Stimulated activated naive B cell treated with anti-CD40 and anti-IgM and Interleukin-4, amounts not matched to agents 10 μg/mL and 1 μg/mL and 100 μg/mL, for 72 hours (primary cell): ENCODE results near the gene RUNDC1.

Experiments used
- ATAC-seq, 2 donors: fragments of 150-1000 bp; cut with Tn5 transposase; replicated peaks; 2 replicates each; pipeline ENCODE4 v1.10.0; 2021; ENCODE audit warnings: moderate library complexity in 1 of 2
- DNase-seq: peaks from one replicate; pipeline ENCODE4 v3.0.0; 2021
- H3K27ac Mint-ChIP-seq: one replicate; pipeline ENCODE4 v1.8.0; 2022; ENCODE audit warnings: mild to moderate bottlenecking, mixed read lengths
- H3K27me3 Mint-ChIP-seq, 2 donors: one replicate each; pipeline ENCODE4 v1.8.0; 2022; ENCODE audit warnings: mixed read lengths in 2 of 2
- H3K36me3 Mint-ChIP-seq, 2 donors: one replicate each; pipeline ENCODE4 v1.8.0; 2022; ENCODE audit warnings: mixed read lengths in 2 of 2, mild to moderate bottlenecking in 1 of 2
- H3K4me1 Mint-ChIP-seq, 2 donors: one replicate each; pipeline ENCODE4 v1.8.0; 2022; ENCODE audit warnings: mixed read lengths in 2 of 2, mild to moderate bottlenecking in 1 of 2
- H3K4me3 Mint-ChIP-seq, 2 donors: one replicate each; pipeline ENCODE4 v1.8.0; 2022; ENCODE audit warnings: mild to moderate bottlenecking in 2 of 2, mixed read lengths in 2 of 2, moderate library complexity in 1 of 2
- H3K9me3 Mint-ChIP-seq, 2 donors: one replicate each; pipeline ENCODE4 v1.8.0; 2022; ENCODE audit warnings: mixed read lengths in 2 of 2, mild to moderate bottlenecking in 1 of 2

Gene RUNDC1

GRCh38 chr17:43019418-43019817, 39.1 kb downstream of the RUNDC1 start:
- peaks cover 9 to 15% of the 10 kb centered on the region in 2 donors for H3K36me3 Mint-ChIP-seq
- H3K27me3 Mint-ChIP-seq: no peaks in the 10 kb centered on the region
- peak overlapping the region in 1 of 2 donors; percentile 26 for H3K4me3 Mint-ChIP-seq
- H3K27ac Mint-ChIP-seq: no peak overlapping the region
- H3K4me1 Mint-ChIP-seq: peaks cover 15 to 46% of the 10 kb centered on the region in 2 donors
- ATAC-seq: no peak
- no peak for DNase-seq
- no peaks in the 10 kb centered on the region for H3K9me3 Mint-ChIP-seq

DNA sequence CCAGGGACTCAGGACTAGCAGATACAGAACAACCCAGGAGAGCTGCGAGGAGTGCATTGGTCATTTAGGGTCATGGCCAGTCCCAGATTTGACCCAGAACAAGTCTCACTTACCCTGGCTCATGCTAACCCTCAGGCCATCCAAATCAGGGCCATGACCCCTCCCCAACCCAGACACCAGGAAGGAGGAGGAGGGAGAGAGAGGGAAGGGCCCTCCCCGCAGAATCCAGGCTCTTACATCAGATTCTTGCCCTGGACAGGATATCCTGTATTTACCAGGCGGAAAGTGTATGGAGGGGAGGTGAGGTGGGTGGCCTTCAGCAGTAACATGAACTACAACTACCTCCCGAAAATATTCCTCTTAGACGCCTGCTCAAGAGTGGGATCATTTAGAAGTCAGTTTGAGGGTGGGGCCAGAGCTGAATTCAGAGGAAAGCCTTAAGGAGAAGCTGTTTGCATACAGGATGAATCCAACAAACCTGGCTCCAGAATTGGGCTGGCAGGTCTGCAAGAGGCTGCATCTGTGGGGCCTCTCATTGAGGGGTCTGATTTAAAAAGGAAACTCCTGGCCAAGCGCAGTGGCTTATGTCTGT, 39.8 kb downstream of the RUNDC1 start:
- Mint-ChIP-seq H3K9me3 (no peaks in the 10 kb centered on the region), H3K4me1 (peaks cover 18 to 50% of the 10 kb centered on the region in 2 donors), H3K27me3 (no peaks in the 10 kb centered on the region), H3K4me3 (peak overlapping the region; percentile 87 to 93), H3K36me3 (peaks cover 6 to 8% of the 10 kb centered on the region in 2 donors), H3K27ac (no peak overlapping the region)
- no peak for DNase-seq
- no peak for ATAC-seq

DNA sequence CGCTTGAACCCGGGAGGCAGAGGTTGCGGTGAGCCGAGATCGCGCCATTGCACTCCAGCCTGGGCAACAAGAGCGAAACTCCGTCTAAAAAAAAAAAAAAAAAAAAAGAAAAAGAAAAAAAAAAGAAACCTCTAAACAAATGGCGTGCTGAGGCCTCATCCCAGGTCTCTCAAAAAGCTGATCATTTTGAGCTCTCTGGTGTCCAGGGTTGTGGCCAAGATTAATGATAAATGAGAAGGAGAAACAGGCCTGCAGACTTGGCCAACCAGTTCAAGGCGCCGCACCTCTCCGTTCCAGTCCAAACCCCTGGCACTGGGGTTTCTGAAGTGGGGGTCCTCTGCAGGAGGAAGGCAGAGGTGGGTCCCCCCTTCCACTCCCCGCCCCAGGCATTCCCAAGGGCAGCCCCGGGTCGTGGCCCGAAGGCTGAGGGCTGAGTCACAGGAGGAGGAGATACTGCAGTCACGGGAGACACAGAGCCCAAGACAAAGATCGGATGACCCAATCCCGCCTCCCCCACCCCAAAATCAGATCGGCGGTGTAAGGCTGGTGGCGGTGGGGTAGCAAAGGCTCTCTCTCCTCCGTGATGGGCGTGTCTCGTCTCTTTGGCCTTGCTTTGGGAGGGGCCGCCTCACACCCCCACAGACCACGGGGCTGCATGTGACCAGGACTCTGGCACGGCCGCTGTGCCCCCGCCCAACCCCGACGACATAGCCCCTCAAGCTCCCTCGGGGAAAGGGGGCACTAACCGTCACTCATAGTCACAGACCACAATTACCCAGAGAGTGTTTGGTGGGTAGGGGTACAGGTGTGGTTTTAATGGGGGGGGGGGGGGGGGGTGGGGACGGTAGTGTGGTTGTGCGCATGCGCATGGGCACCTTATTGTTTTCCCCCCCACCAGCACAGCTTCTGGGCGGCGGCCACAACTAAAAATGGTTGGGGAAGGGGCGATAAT, 40.7 kb downstream of the RUNDC1 start:
- DNase-seq (peak; percentile 27), ATAC-seq (no peak)
- Mint-ChIP-seq H3K4me1 (peaks cover 22 to 46% of the 10 kb centered on the region in 2 donors), H3K9me3 (no peaks in the 10 kb centered on the region), H3K27ac (peak overlapping the region; percentile 96), H3K27me3 (no peaks in the 10 kb centered on the region), H3K4me3 (peak overlapping the region; percentile 87 to 93), H3K36me3 (peaks cover 1 to 2% of the 10 kb centered on the region in 2 donors)

GRCh38 chr17:43021741-43022512, 41.6 kb downstream of the RUNDC1 start, which contains the start of gene VAT1:
Gene VAT1 (minus strand): TSS chr17:43022385. CDS start chr17:43022322, 63 bp downstream.
- Mint-ChIP-seq H3K4me1 (peaks cover 22 to 45% of the 10 kb centered on the region in 2 donors), H3K4me3 (peak within 1 kb of the TSS; percentile 87 to 93), H3K27ac (peak within 1 kb of the TSS; percentile 96), H3K27me3 (no peaks in the 10 kb centered on the region), H3K9me3 (no peaks in the 10 kb centered on the region), H3K36me3 (no peaks in the 10 kb centered on the region)
- peak; percentile 52 to 53 for ATAC-seq
- DNase-seq: peak; percentile 34

GRCh38 chr17:43024407-43025289, 44.3 kb downstream of the RUNDC1 start, which contains the start of gene RND2:
Gene RND2 (plus strand): TSS chr17:43025231. CDS start chr17:43025348, 117 bp downstream.
- Mint-ChIP-seq H3K4me3 (peak within 1 kb of the TSS; percentile 85 to 90), H3K4me1 (peaks cover 18 to 41% of the 10 kb centered on the region in 2 donors), H3K27ac (peak within 1 kb of the TSS; percentile 94), H3K36me3 (no peaks in the 10 kb centered on the region), H3K9me3 (no peaks in the 10 kb centered on the region), H3K27me3 (no peaks in the 10 kb centered on the region)
- DNase-seq (peak; percentile 81), ATAC-seq (peak; percentile 75 to 76)

GRCh38 chr17:43025290-43025657, 44.9 kb downstream of the RUNDC1 start:
- no peaks in the 10 kb centered on the region for H3K36me3 Mint-ChIP-seq
- H3K27me3 Mint-ChIP-seq: no peaks in the 10 kb centered on the region
- H3K4me3 Mint-ChIP-seq: peak overlapping the region; percentile 67 to 72
- ATAC-seq (peak; percentile 1 to 4), DNase-seq (no peak)
- H3K9me3 Mint-ChIP-seq: no peaks in the 10 kb centered on the region
- peaks cover 18 to 37% of the 10 kb centered on the region in 2 donors for H3K4me1 Mint-ChIP-seq
- no peak overlapping the region for H3K27ac Mint-ChIP-seq

- H3K27ac Mint-ChIP-seq: no peak overlapping the region
- no peaks in the 10 kb centered on the region for H3K36me3 Mint-ChIP-seq
- peak overlapping the region in 1 of 2 donors; percentile 67 for H3K4me3 Mint-ChIP-seq
Measured at GRCh38 chr17:43025766-43026537, 45.6 kb downstream of the RUNDC1 start.

GRCh38 chr17:43026595-43026994, 46.2 kb downstream of the RUNDC1 start:
- Mint-ChIP-seq H3K27me3 (no peaks in the 10 kb centered on the region), H3K27ac (no peak overlapping the region), H3K4me1 (peaks cover 13 to 29% of the 10 kb centered on the region in 2 donors), H3K36me3 (no peaks in the 10 kb centered on the region), H3K4me3 (no peak overlapping the region), H3K9me3 (no peaks in the 10 kb centered on the region)
- no peak for DNase-seq
- no peak for ATAC-seq

More at GRCh38 chr17:43025766-43026537, 45.6 kb downstream of the RUNDC1 start:
- peaks cover 16 to 35% of the 10 kb centered on the region in 2 donors for H3K4me1 Mint-ChIP-seq
- no peak for ATAC-seq
- DNase-seq: no peak
- no peaks in the 10 kb centered on the region for H3K9me3 Mint-ChIP-seq
- no peaks in the 10 kb centered on the region for H3K27me3 Mint-ChIP-seq

DNA sequence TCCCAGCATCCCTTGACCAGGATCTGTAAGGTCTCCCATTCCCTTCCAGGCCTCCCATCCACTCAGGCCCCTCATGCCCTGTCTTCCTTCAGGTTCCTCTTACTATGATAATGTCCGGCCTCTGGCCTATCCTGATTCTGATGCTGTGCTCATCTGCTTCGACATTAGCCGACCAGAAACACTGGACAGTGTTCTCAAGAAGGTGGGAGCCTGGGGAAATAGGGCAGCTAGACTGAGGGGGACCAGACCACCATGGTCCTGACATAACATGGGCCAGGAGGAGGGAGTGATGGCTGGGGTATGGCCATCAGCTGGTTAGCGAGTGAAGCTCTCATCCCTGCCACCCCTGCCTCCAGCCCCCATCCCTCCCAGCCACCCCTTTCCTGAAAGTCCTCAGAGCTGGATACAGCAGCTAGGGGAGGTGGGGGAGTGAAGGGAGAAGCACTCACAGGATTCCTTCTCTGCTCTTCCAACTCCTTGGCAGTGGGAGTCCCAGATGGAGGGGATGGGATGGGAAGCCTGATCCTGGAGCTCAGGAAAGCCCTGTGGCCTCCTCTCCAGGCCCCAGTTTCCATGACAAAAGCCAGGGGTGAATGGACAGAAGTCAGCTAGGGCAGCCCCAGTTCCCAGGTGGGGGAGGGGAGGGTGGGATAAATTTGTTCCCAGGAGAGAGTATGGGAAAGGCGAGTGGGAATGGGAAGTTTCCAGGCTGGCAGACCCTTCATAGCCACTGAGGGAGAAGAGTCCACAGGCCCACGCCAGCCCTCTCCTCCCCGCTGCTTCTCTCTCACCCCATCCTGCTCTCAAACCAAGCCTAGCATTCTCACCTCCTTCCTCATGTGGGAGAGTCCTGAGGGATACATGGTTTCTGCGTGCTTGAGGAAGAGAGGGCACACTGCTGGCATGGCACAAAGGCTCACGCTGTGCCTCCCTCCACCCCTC, 47.0 kb downstream of the RUNDC1 start:
- Mint-ChIP-seq H3K4me3 (no peak overlapping the region), H3K27ac (no peak overlapping the region), H3K4me1 (peaks cover 11 to 21% of the 10 kb centered on the region in 2 donors), H3K9me3 (no peaks in the 10 kb centered on the region), H3K36me3 (no peaks in the 10 kb centered on the region), H3K27me3 (no peaks in the 10 kb centered on the region)
- ATAC-seq: no peak
- DNase-seq: no peak

DNA sequence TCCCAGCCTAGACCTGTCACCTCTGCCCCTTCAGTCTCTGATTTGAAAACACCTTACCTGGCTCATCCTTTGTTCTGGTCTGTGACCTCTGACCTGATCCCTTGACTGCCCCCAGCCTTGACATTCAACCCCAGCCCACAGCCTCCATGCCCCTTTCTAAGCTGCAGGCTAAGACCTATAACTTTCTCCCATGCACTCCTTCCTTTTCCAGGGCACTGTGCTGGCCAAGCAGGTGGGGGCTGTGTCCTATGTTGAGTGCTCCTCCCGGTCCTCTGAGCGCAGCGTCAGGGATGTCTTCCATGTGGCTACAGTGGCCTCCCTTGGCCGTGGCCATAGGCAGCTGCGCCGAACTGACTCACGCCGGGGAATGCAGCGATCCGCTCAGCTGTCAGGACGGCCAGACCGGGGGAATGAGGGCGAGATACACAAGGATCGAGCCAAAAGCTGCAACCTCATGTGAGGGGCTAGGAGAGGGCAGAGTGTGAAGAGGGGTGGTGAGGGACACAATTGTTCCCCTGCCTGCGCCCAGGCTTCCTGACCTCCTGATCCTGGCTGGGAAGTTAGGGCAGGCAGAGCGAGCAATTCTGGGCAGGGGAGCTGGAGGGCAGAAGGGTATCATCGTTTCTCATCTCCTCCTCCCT, 48.0 kb downstream of the RUNDC1 start:
- Mint-ChIP-seq H3K27ac (no peak overlapping the region), H3K36me3 (no peaks in the 10 kb centered on the region), H3K9me3 (no peaks in the 10 kb centered on the region), H3K4me1 (peaks cover 11 to 17% of the 10 kb centered on the region in 2 donors), H3K27me3 (no peaks in the 10 kb centered on the region), H3K4me3 (no peak overlapping the region)
- no peak for DNase-seq
- no peak for ATAC-seq

- no peaks in the 10 kb centered on the region for H3K36me3 Mint-ChIP-seq
- H3K9me3 Mint-ChIP-seq: no peaks in the 10 kb centered on the region
- peaks cover 5% of the 10 kb centered on the region in 2 donors for H3K4me1 Mint-ChIP-seq
- no peak overlapping the region for H3K27ac Mint-ChIP-seq
- ATAC-seq: no peak
- no peaks in the 10 kb centered on the region for H3K27me3 Mint-ChIP-seq
- no peak overlapping the region for H3K4me3 Mint-ChIP-seq
- DNase-seq: no peak
Measured at GRCh38 chr17:43030137-43030767, 49.9 kb downstream of the RUNDC1 start.
